Left renal cortex interstitium (tissue), 4 donors: ENCODE measurements around the gene SORCS2. TPM values are rescaled to one million over a fixed set of nuclear protein-coding genes. Genes with fewer than 3 reads are reported as not detected.

Experiments
- DNase-seq, 4 donors: peaks; one replicate each; pipeline ENCODE4 v3.0.0-alpha.2; 2013; ENCODE audit warnings: low read depth in 4 of 4, low spot score in 2 of 4, missing footprints in 1 of 4
- polyA plus RNA-seq, 4 donors: library from polyadenylated mRNA; unstranded; fragments of 120-200 nt; gene quantifications; one replicate each; pipeline ENCODE4 v1.2.1, GENCODE V29; 2013; ENCODE audit not compliant: insufficient read length in 4 of 4

Gene SORCS2
- polyA plus RNA-seq, 4 donors: 3.7 to 11.5 (median 8.4) TPM

GRCh38 chr4:7430368-7430964 is 238.1 kb downstream of the SORCS2 start:
- DNase-seq: no peak

GRCh38 chr4:7430965-7431695 is 238.8 kb downstream of the SORCS2 start:
- no peak for DNase-seq

GRCh38 chr4:7431696-7432530 is 239.6 kb downstream of the SORCS2 start:
- no peak for DNase-seq

GRCh38 chr4:7432531-7433375 is 240.4 kb downstream of the SORCS2 start:
- DNase-seq: no peak

GRCh38 chr4:7433376-7434140 is 241.2 kb downstream of the SORCS2 start:
- DNase-seq: no peak

- DNase-seq: no peak
Observed at GRCh38 chr4:7434141-7434765, 241.9 kb downstream of the SORCS2 start.

- no peak for DNase-seq
Observed at GRCh38 chr4:7434766-7435150, 242.4 kb downstream of the SORCS2 start, which contains the start of gene PSAPL1. TSS of gene PSAPL1 (minus strand) at chr4:7434930. CDS start at chr4:7434879, 51 bp downstream.

- DNase-seq: no peak
Observed at GRCh38 chr4:7435471-7436061, 243.2 kb downstream of the SORCS2 start.

GRCh38 chr4:7436256-7436655 is 243.9 kb downstream of the SORCS2 start:
- no peak for DNase-seq

- no peak for DNase-seq
Observed at GRCh38 chr4:7439699-7440098, 247.4 kb downstream of the SORCS2 start.

GRCh38 chr4:7441201-7441600 is 248.9 kb downstream of the SORCS2 start:
- no peak for DNase-seq

- no peak for DNase-seq
Observed at GRCh38 chr4:7442574-7443162, 250.3 kb downstream of the SORCS2 start.

- no peak for DNase-seq
Observed at GRCh38 chr4:7444314-7444713, 252.0 kb downstream of the SORCS2 start.

GRCh38 chr4:7444731-7445130 is 252.4 kb downstream of the SORCS2 start:
- DNase-seq: no peak

GRCh38 chr4:7447236-7447635 is 254.9 kb downstream of the SORCS2 start:
- DNase-seq: no peak

- no peak for DNase-seq
Observed at GRCh38 chr4:7448036-7448435, 255.7 kb downstream of the SORCS2 start.

GRCh38 chr4:7450775-7451433 is 258.6 kb downstream of the SORCS2 start:
- no peak for DNase-seq

- no peak for DNase-seq
Observed at GRCh38 chr4:7451434-7451789, 259.1 kb downstream of the SORCS2 start.
